Left lung (tissue), 10 donors: ENCODE measurements around the gene ANTXR2. TPM values are rescaled to one million over a fixed set of nuclear protein-coding genes. Genes with fewer than 3 reads are reported as not detected.

Source experiments
- ATAC-seq: fragments of 200-7000 bp; cut with Tn5 transposase; one replicate; pipeline ENCODE4 v1.9.1; 2020; ENCODE audit warnings: moderate library complexity
- DNase-seq, 4 donors: peaks; one replicate each; pipeline ENCODE4 v3.0.0-alpha.2; 2013 to 2020
- H3K27ac ChIP-seq, 2 donors: fragments of 200-600 bp; sonication (generic) in 1 of 2; one replicate each; pipeline versions ENCODE4 v1.5.0 to v1.8.0; 2020 to 2021
- H3K27me3 ChIP-seq, 2 donors: fragments of 200-600 bp; sonication (generic) in 1 of 2; one replicate each; pipeline versions ENCODE4 v1.5.0 to v1.8.0; 2020 to 2021
- H3K36me3 ChIP-seq, 2 donors: fragments of 200-600 bp; sonication (generic) in 1 of 2; one replicate each; pipeline versions ENCODE4 v1.5.0 to v1.8.0; 2020 to 2021
- H3K4me1 ChIP-seq, 2 donors: fragments of 200-600 bp; one replicate each; pipeline ENCODE4 v1.8.0; 2021
- H3K4me3 ChIP-seq, 2 donors: fragments of 200-600 bp; sonication (generic) in 1 of 2; one replicate each; pipeline versions ENCODE4 v1.5.0 to v1.8.0; 2020 to 2021; ENCODE audit warnings: mild to moderate bottlenecking in 1 of 2
- H3K9me3 ChIP-seq, 2 donors: fragments of 200-600 bp; sonication (generic) in 1 of 2; one replicate each; pipeline versions ENCODE4 v1.5.0 to v1.8.0; 2020 to 2021
- intact Hi-C, 2 donors: fragments of 100-400 bp; cut with DNase I; formaldehyde crosslinking; loops; one replicate each; pipeline versions ENCODE4 v1.11.2 to v1.14.2; 2022
- polyA plus RNA-seq, 6 donors: library from polyadenylated mRNA; unstranded; fragments of 120-200 nt; gene quantifications; one replicate each; pipeline ENCODE4 v1.2.1, GENCODE V29; 2013; ENCODE audit not compliant: insufficient read length in 6 of 6
- total RNA-seq, 2 donors: library from RNA; stranded (reverse); fragmentation: NEBNext Ultra II Directional; extraction: Animal tissue kit (Norgen Biotek cat#: 25700); gene quantifications; one replicate each; pipeline ENCODE4 v1.2.1, GENCODE V29; 2021
- TF ChIP-seq, protein P1 (sequence below), 2 donors: fragments of 200-600 bp; sonication (generic) in 1 of 2; IDR thresholded peaks; one replicate each; pipeline versions ENCODE4 v1.5.0 to v1.8.0; 2021; ENCODE audit warnings: antibody characterized with exemption in 2 of 2
- donor health status: DM: no; HTN: yes; CAD: no.
- donor health status: DM: no; HTN: no; CAD: no.

Gene ANTXR2
- total and polyA plus RNA-seq, 8 donors: 45.6 to 73.3 (median 66.1) TPM

DNA sequence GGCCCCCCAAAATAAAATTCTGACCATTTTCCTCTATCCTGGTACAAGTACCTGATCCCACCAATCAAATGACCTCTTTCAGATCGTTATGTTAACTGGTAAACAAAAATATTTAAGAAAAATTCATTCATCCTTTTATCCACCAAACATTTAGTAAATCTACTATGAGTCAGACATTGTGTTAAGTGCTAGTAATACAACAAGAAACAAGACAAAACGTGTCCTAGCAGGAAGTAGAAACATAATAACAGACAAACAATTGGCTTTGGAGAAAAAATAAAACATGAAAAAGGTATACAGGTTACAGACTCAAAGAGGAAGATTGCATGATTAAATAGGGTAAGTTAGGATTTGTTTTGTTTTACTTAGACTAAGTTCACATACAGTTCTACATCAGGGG is 43.7 kb downstream of the ANTXR2 start:
- intact Hi-C loops: no loop called here
- Histone ChIP-seq H3K27me3 (no peaks in the 10 kb centered on the region), H3K9me3 (no peaks in the 10 kb centered on the region), H3K4me3 (no peak overlapping the region), H3K27ac (no peak overlapping the region), H3K4me1 (no peaks in the 10 kb centered on the region), H3K36me3 (peaks cover 0 to 57% of the 10 kb centered on the region in 2 donors)
- TF ChIP-seq, protein P1, sequence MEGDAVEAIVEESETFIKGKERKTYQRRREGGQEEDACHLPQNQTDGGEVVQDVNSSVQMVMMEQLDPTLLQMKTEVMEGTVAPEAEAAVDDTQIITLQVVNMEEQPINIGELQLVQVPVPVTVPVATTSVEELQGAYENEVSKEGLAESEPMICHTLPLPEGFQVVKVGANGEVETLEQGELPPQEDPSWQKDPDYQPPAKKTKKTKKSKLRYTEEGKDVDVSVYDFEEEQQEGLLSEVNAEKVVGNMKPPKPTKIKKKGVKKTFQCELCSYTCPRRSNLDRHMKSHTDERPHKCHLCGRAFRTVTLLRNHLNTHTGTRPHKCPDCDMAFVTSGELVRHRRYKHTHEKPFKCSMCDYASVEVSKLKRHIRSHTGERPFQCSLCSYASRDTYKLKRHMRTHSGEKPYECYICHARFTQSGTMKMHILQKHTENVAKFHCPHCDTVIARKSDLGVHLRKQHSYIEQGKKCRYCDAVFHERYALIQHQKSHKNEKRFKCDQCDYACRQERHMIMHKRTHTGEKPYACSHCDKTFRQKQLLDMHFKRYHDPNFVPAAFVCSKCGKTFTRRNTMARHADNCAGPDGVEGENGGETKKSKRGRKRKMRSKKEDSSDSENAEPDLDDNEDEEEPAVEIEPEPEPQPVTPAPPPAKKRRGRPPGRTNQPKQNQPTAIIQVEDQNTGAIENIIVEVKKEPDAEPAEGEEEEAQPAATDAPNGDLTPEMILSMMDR (IDR thresholded peaks at IDR 0.05): no peak
- ATAC-seq (no peak), DNase-seq (no peak)

DNA sequence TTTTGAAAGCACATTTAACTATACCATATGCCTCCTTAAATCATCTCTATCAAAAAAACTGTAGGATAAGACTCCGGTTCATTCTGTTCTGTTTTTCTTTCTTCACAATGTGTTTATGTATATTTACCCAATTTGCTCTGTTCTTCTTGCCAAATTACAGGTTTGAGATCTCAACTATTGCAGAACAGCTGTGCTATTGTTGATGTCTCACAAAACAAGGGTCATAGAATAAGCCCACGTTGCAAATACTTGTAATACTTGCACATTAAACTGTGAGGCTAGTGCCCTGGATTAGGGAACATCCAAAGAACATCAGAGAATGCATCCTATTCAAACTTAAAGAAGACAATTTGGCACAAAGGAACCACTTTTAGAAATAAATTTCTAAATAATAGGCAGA is 45.4 kb downstream of the ANTXR2 start:
- Histone ChIP-seq H3K27ac (no peak overlapping the region), H3K36me3 (peaks cover 0 to 59% of the 10 kb centered on the region in 2 donors), H3K9me3 (no peaks in the 10 kb centered on the region), H3K4me1 (no peaks in the 10 kb centered on the region), H3K4me3 (no peak overlapping the region), H3K27me3 (no peaks in the 10 kb centered on the region)
- DNase-seq (no peak), ATAC-seq (no peak)
- TF ChIP-seq, protein P1 (IDR thresholded peaks at IDR 0.05): no peak
- intact Hi-C loops: no loop called here

DNA sequence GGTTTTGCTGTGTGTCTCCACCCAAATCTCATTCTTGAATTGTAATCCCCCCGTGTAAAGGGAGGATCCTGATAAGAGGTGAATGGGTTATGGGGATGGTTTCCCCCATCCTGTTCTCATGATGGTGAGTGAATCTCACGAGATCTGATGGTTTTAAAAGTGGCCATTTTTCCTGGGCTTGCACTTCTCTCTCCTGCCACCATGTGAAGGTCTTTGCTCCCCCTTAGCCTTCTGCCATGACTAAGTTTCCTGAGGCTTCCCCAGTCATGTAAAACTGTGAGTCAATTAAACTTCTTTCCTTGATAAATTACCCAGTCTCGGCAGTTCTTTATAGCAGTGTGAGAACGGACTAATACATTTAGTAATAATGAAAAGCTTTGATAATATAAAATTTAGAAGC is 46.9 kb downstream of the ANTXR2 start:
- no peak for DNase-seq

DNA sequence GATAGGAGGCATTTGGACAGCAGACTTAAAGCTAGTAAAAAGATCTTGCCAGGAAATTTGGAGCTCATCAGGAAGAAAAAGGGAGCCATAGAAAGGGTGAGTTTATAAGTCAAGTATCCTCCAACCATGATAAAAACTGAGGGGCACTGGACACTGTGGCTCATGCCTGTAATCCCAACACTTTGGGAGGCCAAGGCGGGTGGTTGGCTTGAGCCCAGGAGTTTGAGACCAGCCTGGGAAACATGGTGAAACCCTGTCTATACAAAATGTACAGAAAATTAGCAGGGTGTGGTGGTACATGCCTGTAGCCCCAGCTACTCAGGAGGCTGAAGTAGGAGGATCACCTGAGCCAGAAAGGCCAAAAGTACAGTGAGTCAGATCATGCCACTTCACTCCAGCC is 48.7 kb downstream of the ANTXR2 start:
- intact Hi-C loops: no loop called here
- DNase-seq (no peak), ATAC-seq (no peak)
- peaks cover 0 to 35% of the 10 kb centered on the region in 2 donors for H3K36me3 ChIP-seq
- TF ChIP-seq, protein P1 (IDR thresholded peaks at IDR 0.05): no peak
- no peak overlapping the region for H3K27ac ChIP-seq
- H3K9me3 ChIP-seq: no peaks in the 10 kb centered on the region
- no peak overlapping the region for H3K4me3 ChIP-seq
- H3K4me1 ChIP-seq: peaks cover 0 to 2% of the 10 kb centered on the region in 2 donors
- H3K27me3 ChIP-seq: no peaks in the 10 kb centered on the region

More for the DNA sequence above, 46.9 kb downstream of the ANTXR2 start:
- H3K9me3 ChIP-seq: no peaks in the 10 kb centered on the region
- H3K27ac ChIP-seq: no peak overlapping the region
- H3K36me3 ChIP-seq: peaks cover 0 to 47% of the 10 kb centered on the region in 2 donors
- H3K4me1 ChIP-seq: peaks cover 0 to 2% of the 10 kb centered on the region in 2 donors
- no peaks in the 10 kb centered on the region for H3K27me3 ChIP-seq
- intact Hi-C loops: no loop called here
- no peak overlapping the region for H3K4me3 ChIP-seq
- TF ChIP-seq, protein P1 (IDR thresholded peaks at IDR 0.05): no peak
- no peak for ATAC-seq

DNA sequence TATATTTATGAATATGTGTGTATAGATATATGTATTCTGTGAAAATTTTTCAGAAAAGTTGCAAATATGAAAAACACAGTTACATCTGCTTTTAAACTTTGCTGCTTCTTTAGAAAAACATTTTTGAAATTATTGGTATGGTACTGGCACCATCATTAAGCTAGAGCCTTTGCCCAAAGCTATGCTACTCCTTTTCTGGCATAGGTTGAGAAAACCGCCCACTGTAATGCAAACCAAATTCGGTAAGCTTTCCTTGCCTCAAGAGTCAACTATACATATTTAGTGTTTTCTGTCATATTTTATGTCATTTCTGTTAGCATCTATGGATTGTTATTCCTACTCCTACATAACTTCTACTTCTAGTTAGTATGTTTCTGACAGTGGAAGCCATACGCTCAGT is 50.7 kb downstream of the ANTXR2 start:
- Histone ChIP-seq H3K4me1 (peaks cover 0 to 16% of the 10 kb centered on the region in 2 donors), H3K9me3 (no peaks in the 10 kb centered on the region), H3K36me3 (peaks cover 0 to 31% of the 10 kb centered on the region in 2 donors), H3K27me3 (no peaks in the 10 kb centered on the region), H3K4me3 (no peak overlapping the region), H3K27ac (no peak overlapping the region)
- no peak for DNase-seq
- intact Hi-C loops: no loop called here
- TF ChIP-seq, protein P1 (IDR thresholded peaks at IDR 0.05): no peak
- ATAC-seq: no peak
